Ovary (tissue), 9 donors: ENCODE results near the gene SURF6. TPM values are rescaled to one million over a fixed set of nuclear protein-coding genes. Genes with fewer than 3 reads are reported as not detected.
"Not testable (repeated sequence)": the region's sequence is repeated elsewhere in the genome, so short reads cannot be mapped to it uniquely, and the experiment has no call there.

Experiments
- DNase-seq, 5 donors: peaks; one replicate each; pipeline ENCODE4 v3.0.0-alpha.2; 2019 to 2020
- H3K27ac ChIP-seq, 2 donors: fragments of 200-600 bp; one replicate each; pipeline versions ENCODE4 v1.5.1 to v1.8.0; 2019 to 2022
- H3K27me3 ChIP-seq: fragments of 200-600 bp; one replicate; pipeline ENCODE4 v1.8.0; 2022
- H3K36me3 ChIP-seq: fragments of 200-600 bp; sonication (generic); one replicate; pipeline ENCODE4 v1.5.1; 2019
- H3K4me1 ChIP-seq: one replicate; pipeline ENCODE4 v1.8.1; 2013; ENCODE audit warnings: mild to moderate bottlenecking, moderate library complexity; ENCODE audit not compliant: insufficient read depth
- H3K4me3 ChIP-seq: fragments of 200-600 bp; sonication (generic); one replicate; pipeline ENCODE4 v1.5.1; 2017
- H3K9me3 ChIP-seq, 2 donors: fragments of 200-600 bp in 1 of 2; sonication (generic) in 1 of 2; one replicate each; pipeline versions ENCODE4 v1.5.1 to v1.8.1; 2013 to 2019; ENCODE audit warnings: mild to moderate bottlenecking in 1 of 2, moderate library complexity in 1 of 2
- CTCF ChIP-seq, 3 donors: fragments of 450-650 bp in 2 of 3; fragments of 200-600 bp in 1 of 3; IDR thresholded peaks; one replicate each; pipeline versions ENCODE4 v1.5.1 to v1.8.0; 2016 to 2022; ENCODE audit warnings: antibody characterized with exemption in 3 of 3, mild to moderate bottlenecking in 1 of 3
- EP300 ChIP-seq: sonication (generic); formaldehyde crosslinking; IDR thresholded peaks from one replicate; pipeline ENCODE4 v1.6.1; 2017; ENCODE audit warnings: antibody characterized with exemption
- POLR2A ChIP-seq: fragments of 450-650 bp; IDR thresholded peaks from one replicate; pipeline ENCODE4 v1.6.1; 2017; ENCODE audit warnings: antibody characterized with exemption, mild to moderate bottlenecking, moderate library complexity
- WGBS, 3 donors: extraction: QIAGEN DNeasy Blood & Tissue Kit in 1 of 3; methylation state at CpG; one replicate each; pipeline versions ENCODE4 v1.1.5 to v1.1.7; 2013 to 2017; 5-methylcytosine and 5-hydroxymethylcytosine counted together
- intact Hi-C, 4 donors: fragments of 100-400 bp; cut with DNase I; formaldehyde crosslinking; loops; one replicate each; pipeline versions ENCODE4 v1.11.0 to v1.15.1; 2022 to 2023
- polyA plus RNA-seq, 2 donors: library from polyadenylated mRNA; stranded (reverse); fragments of 200-250 nt in 1 of 2; fragments of 350-450 nt in 1 of 2; fragmentation: Illumina TruSeq in 1 of 2; extraction: RNeasy Lipid Tissue Mini Kit (QIAGEN cat#74804) in 1 of 2; gene quantifications; one replicate each; pipeline ENCODE4 v1.2.3, GENCODE V29; 2013 to 2014
- small RNA-seq: library from RNA; depleted of rRNA; stranded (forward); fragments of <200 nt; gene quantifications from one replicate; pipeline ENCODE3, GENCODE V24; 2016
- total RNA-seq, 7 donors: library from RNA; depleted of rRNA in 2 of 7; stranded (reverse); fragments of >200 nt in 2 of 7; fragmentation: NEBNext Ultra II Directional in 3 of 7; extraction: Animal tissue kit (Norgen Biotek cat#: 25700) in 3 of 7; gene quantifications; one replicate each; pipeline versions ENCODE4 v1.1.0 to v1.2.4, GENCODE V29; 2016 to 2023
- donor health status: DM: no; HTN: no; CAD: no; lungs with moderate emphysema.
- donor health status: DM: no; HTN: no; CAD: no.
- donor health status: Bipolar disorder and iron deficiency.
- donor health status: DM: yes; HTN: yes; CAD: no.
- donor health status: DM: no; HTN: no; CAD: no.
- donor health status: DM: yes; HTN: yes; CAD: no.

SURF6 gene
- total and polyA plus RNA-seq, 9 donors = 12.7 to 24.9 (median 21.0) TPM

GRCh38 chr9:133284362-133284761 lies 51.6 kb downstream of the SURF6 start:
- 87 to 97% (median 94%) methylated on average over 8 of the region's 8 CpGs for WGBS, 3 donors
- no peak for DNase-seq
- H3K9me3 ChIP-seq = no peaks in the 10 kb centered on the region
- no peaks in the 10 kb centered on the region for H3K4me1 ChIP-seq
- no peaks in the 10 kb centered on the region for H3K27me3 ChIP-seq
- H3K27ac ChIP-seq = no peak overlapping the region
- no peaks in the 10 kb centered on the region for H3K36me3 ChIP-seq
- intact Hi-C loops = no loop called here
- H3K4me3 ChIP-seq = no peak overlapping the region
- TF ChIP-seq CTCF (IDR thresholded peaks at IDR 0.05) (no peak), EP300 (no peak), POLR2A (no peak)

- intact Hi-C loops, DNase-seq, H3K27ac ChIP-seq, H3K27me3 ChIP-seq, H3K4me1 ChIP-seq, H3K4me3 ChIP-seq, H3K9me3 ChIP-seq, H3K36me3 ChIP-seq: not testable (repeated sequence)
- 73 to 83% (median 76%) methylated on average over 16 of the region's 16 CpGs for WGBS, 3 donors
Measured at GRCh38 chr9:133283255-133284032, 52.5 kb downstream of the SURF6 start.

- Histone ChIP-seq H3K27ac (no peak overlapping the region), H3K4me1 (no peaks in the 10 kb centered on the region), H3K27me3 (no peaks in the 10 kb centered on the region), H3K4me3 (no peak overlapping the region), H3K9me3 (no peaks in the 10 kb centered on the region), H3K36me3 (no peaks in the 10 kb centered on the region)
- intact Hi-C loops = no loop called here
- no peak for DNase-seq
- 42 to 53% (median 51%) methylated on average over 7 of the region's 7 CpGs for WGBS, 3 donors
- no peak for TF ChIP-seq EP300
- no peak for TF ChIP-seq CTCF (IDR thresholded peaks at IDR 0.05)
Measured at GRCh38 chr9:133282464-133283238, 53.3 kb downstream of the SURF6 start.

GRCh38 chr9:133280392-133280791 lies 55.6 kb downstream of the SURF6 start:
- Histone ChIP-seq H3K36me3 (no peaks in the 10 kb centered on the region), H3K4me3 (no peak overlapping the region), H3K27me3 (no peaks in the 10 kb centered on the region), H3K9me3 (no peaks in the 10 kb centered on the region), H3K27ac (no peak overlapping the region), H3K4me1 (no peaks in the 10 kb centered on the region)
- WGBS, 3 donors = 74 to 83% (median 79%) methylated on average over 5 of the region's 5 CpGs
- no peak for DNase-seq
- intact Hi-C loops = no loop called here
- TF ChIP-seq CTCF (IDR thresholded peaks at IDR 0.05) (no peak), EP300 (no peak), POLR2A (no peak)

Small RNAs within 50 kb of the gene (small RNA-seq; reads per million reads assigned to genes)
- gene RF00019 (not detected), gene SNORD24 (not detected), gene SNORD36A (not detected), gene SNORD36B (not detected), gene SNORD36C (not detected)

Other genes starting within 250 kb of the SURF6 start
- 100 to 1,000 TPM in 1 of 7 donors, 10 to 100 TPM in 6; 26.6 to 139 (median 48.8) TPM for gene RALGDS, start 214.9 kb downstream of the SURF6 start, total RNA-seq
- gene RALGDS, start 214.9 kb downstream of the SURF6 start, polyA plus RNA-seq = 10 to 100 TPM; 26.2 to 55.4 TPM
- gene GBGT1, start 172.3 kb downstream of the SURF6 start, total RNA-seq = 10 to 100 TPM; 11.0 to 43.3 (median 25.9) TPM
- 10 to 100 TPM in 1 of 2 donors, 1 to 10 TPM in 1; 3.9 to 12.9 TPM for gene GBGT1, start 172.3 kb downstream of the SURF6 start, polyA plus RNA-seq
- gene OBP2B, start 126.9 kb downstream of the SURF6 start, total RNA-seq = 1 to 10 TPM in 2 of 7 donors, under 1 TPM in 2, not detected in 3; 0.33 to 5.3 (median 2.7) TPM
- not detected for gene OBP2B, start 126.9 kb downstream of the SURF6 start, polyA plus RNA-seq
- 10 to 100 TPM; 16.0 to 27.7 (median 22.0) TPM for gene ABO, start 61.0 kb downstream of the SURF6 start, total RNA-seq
- gene ABO, start 61.0 kb downstream of the SURF6 start, polyA plus RNA-seq = 10 to 100 TPM; 18.5 to 21.1 TPM
- gene MED22, start 11.9 kb upstream of the SURF6 start, total RNA-seq = 10 to 100 TPM; 20.6 to 43.8 (median 38.7) TPM
- gene MED22, start 11.9 kb upstream of the SURF6 start, polyA plus RNA-seq = 10 to 100 TPM in 1 of 2 donors, 1 to 10 TPM in 1; 8.3 to 24.5 TPM
- 1,000 to 10,000 TPM; 3,805 to 5,253 (median 4,187) TPM for gene RPL7A, start 12.0 kb upstream of the SURF6 start, total RNA-seq
- gene RPL7A, start 12.0 kb upstream of the SURF6 start, polyA plus RNA-seq = 1,000 to 10,000 TPM; 5,821 to 6,397 TPM
- gene SURF1, start 20.3 kb upstream of the SURF6 start, total RNA-seq = 10 to 100 TPM; 23.5 to 44.7 (median 33.8) TPM
- 10 to 100 TPM; 36.8 to 51.3 TPM for gene SURF1, start 20.3 kb upstream of the SURF6 start, polyA plus RNA-seq
- gene SURF2, start 20.4 kb upstream of the SURF6 start, total RNA-seq = 10 to 100 TPM; 13.7 to 30.4 (median 15.8) TPM
- 10 to 100 TPM in 1 of 2 donors, 1 to 10 TPM in 1; 8.6 to 21.4 TPM for gene SURF2, start 20.4 kb upstream of the SURF6 start, polyA plus RNA-seq
- gene SURF4, start 39.9 kb upstream of the SURF6 start, total RNA-seq = 100 to 1,000 TPM in 4 of 7 donors, 10 to 100 TPM in 3; 58.7 to 126 (median 107) TPM
- 100 to 1,000 TPM in 1 of 2 donors, 10 to 100 TPM in 1; 73.8 to 165 TPM for gene SURF4, start 39.9 kb upstream of the SURF6 start, polyA plus RNA-seq
- gene STKLD1, start 40.2 kb upstream of the SURF6 start, total RNA-seq = 1 to 10 TPM in 5 of 7 donors, under 1 TPM in 2; 0.48 to 1.7 (median 1.2) TPM
- 1 to 10 TPM; 1.3 to 2.3 TPM for gene STKLD1, start 40.2 kb upstream of the SURF6 start, polyA plus RNA-seq
- gene REXO4, start 81.8 kb upstream of the SURF6 start, total RNA-seq = 10 to 100 TPM; 15.9 to 31.0 (median 21.9) TPM
- gene REXO4, start 81.8 kb upstream of the SURF6 start, polyA plus RNA-seq = 10 to 100 TPM; 17.6 to 22.3 TPM
- 1 to 10 TPM; 1.8 to 4.2 (median 3.6) TPM for gene ADAMTS13, start 86.2 kb upstream of the SURF6 start, total RNA-seq
- gene ADAMTS13, start 86.2 kb upstream of the SURF6 start, polyA plus RNA-seq = 1 to 10 TPM in 1 of 2 donors, under 1 TPM in 1; 0.45 to 3.8 TPM
- gene CACFD1, start 123.8 kb upstream of the SURF6 start, total RNA-seq = 10 to 100 TPM in 6 of 7 donors, 1 to 10 TPM in 1; 8.2 to 23.4 (median 18.6) TPM
- gene CACFD1, start 123.8 kb upstream of the SURF6 start, polyA plus RNA-seq = 10 to 100 TPM in 1 of 2 donors, 1 to 10 TPM in 1; 1.6 to 16.0 TPM
- 1 to 10 TPM in 4 of 7 donors, under 1 TPM in 3; 0.48 to 7.4 (median 1.1) TPM for gene SLC2A6, start 142.9 kb upstream of the SURF6 start, total RNA-seq
- under 1 TPM; 0.37 to 0.93 TPM for gene SLC2A6, start 142.9 kb upstream of the SURF6 start, polyA plus RNA-seq
- gene MYMK, start 188.8 kb upstream of the SURF6 start, total RNA-seq = not detected
- gene MYMK, start 188.8 kb upstream of the SURF6 start, polyA plus RNA-seq = not detected
- 10 to 100 TPM in 1 of 7 donors, 1 to 10 TPM in 6; 1.3 to 18.5 (median 1.9) TPM for gene ADAMTSL2, start 198.5 kb upstream of the SURF6 start, total RNA-seq
- 1 to 10 TPM in 1 of 2 donors, under 1 TPM in 1; 0.27 to 1.9 TPM for gene ADAMTSL2, start 198.5 kb upstream of the SURF6 start, polyA plus RNA-seq